HCT116 (cell line): ENCODE data around the gene RAB30.

Experiments
- CTCF ChIP-seq, 3 experiments: fragments of 200-600 bp in 1 of 3; sonication (generic) in 1 of 3; IDR thresholded peaks in 2 of 3; conservative IDR thresholded peaks in 1 of 3; 2 replicates each; pipeline ENCODE4 v1.5.1; 2012 to 2017; ENCODE audit warnings: low read depth in 2 of 3, low read length in 2 of 3, antibody characterized with exemption in 1 of 3, borderline replicate concordance in 1 of 3, control low read depth in 1 of 3, mild to moderate bottlenecking in 1 of 3, mixed read lengths in 1 of 3, mixed run types in 1 of 3, moderate library complexity in 1 of 3; ENCODE audit not compliant: insufficient read depth in 1 of 3
- EGR1 ChIP-seq: IDR thresholded peaks from 2 replicates; pipeline ENCODE4 v1.6.1; 2012; ENCODE audit warnings: low read depth
- ELF1 ChIP-seq: IDR thresholded peaks from 2 replicates; pipeline ENCODE4 v1.6.1; 2012; ENCODE audit warnings: low read depth, borderline replicate concordance
- EZH2 ChIP-seq: fragments of 200-600 bp; sonication (generic); IDR thresholded peaks from 2 replicates; pipeline ENCODE4 v1.6.1; 2017; ENCODE audit warnings: antibody characterized with exemption, mixed run types
- EZH2phosphoT487 ChIP-seq: fragments of 200-600 bp; IDR thresholded peaks from 2 replicates; pipeline ENCODE4 v1.6.1; 2018; ENCODE audit warnings: antibody characterized with exemption, borderline replicate concordance
- FOSL1 ChIP-seq: IDR thresholded peaks from 2 replicates; pipeline ENCODE4 v1.6.1; 2012; ENCODE audit warnings: low read depth
- JUND ChIP-seq: IDR thresholded peaks from 2 replicates; pipeline ENCODE4 v1.6.1; 2012
- POLR2A ChIP-seq: IDR thresholded peaks from 2 replicates; pipeline ENCODE4 v1.7.0; 2011; ENCODE audit warnings: borderline replicate concordance; ENCODE audit not compliant: insufficient read depth, insufficient read length; ENCODE audit errors: extremely low read depth
- POLR2AphosphoS5 ChIP-seq: IDR thresholded peaks from 2 replicates; pipeline ENCODE4 v1.6.1; 2011; ENCODE audit warnings: mild to moderate bottlenecking, low read depth, low read length, moderate library complexity
- RAD21 ChIP-seq: IDR thresholded peaks from 2 replicates; pipeline ENCODE4 v1.6.1; 2012; ENCODE audit warnings: low read depth, mild to moderate bottlenecking
- TCF7L2 ChIP-seq: IDR thresholded peaks from 2 replicates; pipeline ENCODE4 v1.7.0; 2011; ENCODE audit warnings: borderline replicate concordance, inconsistent platforms; ENCODE audit not compliant: insufficient read depth, insufficient read length; ENCODE audit errors: extremely low read depth
- ZNF274 ChIP-seq: fragments of 200-500 bp; sonication (Bioruptor generic); IDR thresholded peaks from 2 replicates; pipeline ENCODE4 v1.6.1; 2014; ENCODE audit warnings: mild to moderate bottlenecking, low read depth, low read length, inconsistent platforms
- TF ChIP-seq, protein P1 (sequence below): IDR thresholded peaks from 2 replicates; pipeline ENCODE4 v1.6.1; 2011; ENCODE audit warnings: mild to moderate bottlenecking, low read length, moderate library complexity; ENCODE audit not compliant: insufficient replicate concordance; ENCODE audit errors: extremely low read depth

- TF ChIP-seq CTCF (IDR thresholded peaks at IDR 0.05 in 2 of 3, conservative IDR thresholded peaks at IDR 0.05 in 1 of 3; ENCODE audit: borderline replicate concordance in 1 of 3, insufficient read depth in 1 of 3, low read depth in 2 of 3, low read length in 2 of 3) (no peak), POLR2AphosphoS5 (no peak), POLR2A (no peak), EZH2 (no peak), RAD21 (no peak), JUND (no peak), FOSL1 (no peak), EGR1 (no peak), ELF1 (no peak), EZH2phosphoT487 (no peak), TCF7L2 (no peak), ZNF274 (no peak)
- TF ChIP-seq, protein P1, sequence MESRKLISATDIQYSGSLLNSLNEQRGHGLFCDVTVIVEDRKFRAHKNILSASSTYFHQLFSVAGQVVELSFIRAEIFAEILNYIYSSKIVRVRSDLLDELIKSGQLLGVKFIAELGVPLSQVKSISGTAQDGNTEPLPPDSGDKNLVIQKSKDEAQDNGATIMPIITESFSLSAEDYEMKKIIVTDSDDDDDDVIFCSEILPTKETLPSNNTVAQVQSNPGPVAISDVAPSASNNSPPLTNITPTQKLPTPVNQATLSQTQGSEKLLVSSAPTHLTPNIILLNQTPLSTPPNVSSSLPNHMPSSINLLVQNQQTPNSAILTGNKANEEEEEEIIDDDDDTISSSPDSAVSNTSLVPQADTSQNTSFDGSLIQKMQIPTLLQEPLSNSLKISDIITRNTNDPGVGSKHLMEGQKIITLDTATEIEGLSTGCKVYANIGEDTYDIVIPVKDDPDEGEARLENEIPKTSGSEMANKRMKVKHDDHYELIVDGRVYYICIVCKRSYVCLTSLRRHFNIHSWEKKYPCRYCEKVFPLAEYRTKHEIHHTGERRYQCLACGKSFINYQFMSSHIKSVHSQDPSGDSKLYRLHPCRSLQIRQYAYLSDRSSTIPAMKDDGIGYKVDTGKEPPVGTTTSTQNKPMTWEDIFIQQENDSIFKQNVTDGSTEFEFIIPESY: no peak
These were observed 748 bp downstream of the RAB30 start for GRCh38 chr11:83070731-83071566.
